Neural cell (in vitro differentiated cells): ENCODE data around the gene SLC6A9. TPM values are rescaled to one million over a fixed set of nuclear protein-coding genes. Genes with fewer than 3 reads are reported as not detected.

ENCODE experiments used
- H2AFZ ChIP-seq: fragments of 200-600, 300-800 bp; sonication (generic), shearing (Covaris generic); 2 replicates; pipeline ENCODE4 v1.6.0; 2014; ENCODE audit warnings: low read depth, mild to moderate bottlenecking, antibody characterized with exemption, low read length, moderate library complexity
- H3F3A ChIP-seq: fragments of 200-600 bp; shearing (Covaris generic); 2 replicates; pipeline ENCODE4 v1.6.1; 2016; ENCODE audit warnings: mild to moderate bottlenecking, moderate library complexity, mixed read lengths, antibody characterized with exemption, low read length; ENCODE audit not compliant: insufficient read depth, poor library complexity, severe bottlenecking
- H3K27ac ChIP-seq: fragments of 200-600, 300-800 bp; sonication (generic), shearing (Covaris generic); 2 replicates; pipeline ENCODE4 v1.5.1; 2014; ENCODE audit warnings: mild to moderate bottlenecking, low read length, moderate library complexity
- H3K27me3 ChIP-seq: fragments of 300-800, 200-600 bp; sonication (generic), shearing (Covaris generic); 2 replicates; pipeline ENCODE4 v1.6.0; 2014; ENCODE audit warnings: mild to moderate bottlenecking, low read depth, low read length, moderate library complexity; ENCODE audit not compliant: insufficient read depth
- H3K36me3 ChIP-seq: fragments of 300-800, 200-600 bp; sonication (generic), shearing (Covaris generic); 2 replicates; pipeline ENCODE4 v1.5.1; 2014; ENCODE audit warnings: mild to moderate bottlenecking, antibody characterized with exemption, low read length, moderate library complexity; ENCODE audit not compliant: insufficient read depth
- H3K4me2 ChIP-seq: fragments of 300-800, 200-600 bp; sonication (generic), shearing (Covaris generic); 2 replicates; pipeline ENCODE4 v1.6.0; 2014; ENCODE audit warnings: mild to moderate bottlenecking, low read length
- H3K4me3 ChIP-seq: fragments of 300-800, 200-600 bp; sonication (generic), shearing (Covaris generic); 2 replicates; pipeline ENCODE4 v1.5.1; 2014; ENCODE audit warnings: mild to moderate bottlenecking, low read length, moderate library complexity
- H3K79me2 ChIP-seq: fragments of 200-600 bp; shearing (Covaris generic); replicated peaks from 2 replicates; pipeline ENCODE4 v1.6.0; 2014; ENCODE audit warnings: mild to moderate bottlenecking, low read length, moderate library complexity; ENCODE audit not compliant: insufficient read depth
- H3K9ac ChIP-seq: fragments of 300-800, 200-600 bp; sonication (generic), shearing (Covaris generic); 2 replicates; pipeline ENCODE4 v1.6.1; 2016; ENCODE audit warnings: mild to moderate bottlenecking, low read length, mixed read lengths
- H3K9me2 ChIP-seq: fragments of 200-600 bp; shearing (Covaris generic); 2 replicates; pipeline ENCODE4 v1.6.1; 2016; ENCODE audit warnings: mild to moderate bottlenecking, low read length, mixed read lengths; ENCODE audit not compliant: insufficient read depth
- H3K9me3 ChIP-seq: fragments of 200-600, 300-800 bp; sonication (generic), shearing (Covaris generic); 2 replicates; pipeline ENCODE4 v1.6.1; 2016; ENCODE audit warnings: mild to moderate bottlenecking, mixed run types, low read length, moderate library complexity, mixed read lengths
- H4K20me1 ChIP-seq: fragments of 200-600 bp; shearing (Covaris generic); 2 replicates; pipeline ENCODE4 v1.6.1; 2016; ENCODE audit warnings: mild to moderate bottlenecking, mixed run types; ENCODE audit not compliant: insufficient read depth
- CTCF ChIP-seq: fragments of 450-650 bp; IDR thresholded peaks from 2 replicates; pipeline ENCODE4 v1.5.1; 2014; ENCODE audit warnings: antibody characterized with exemption, mild to moderate bottlenecking, moderate library complexity; ENCODE audit not compliant: poor library complexity, severe bottlenecking
- EP300 ChIP-seq: fragments of 450-650 bp; conservative IDR thresholded peaks from 2 replicates; pipeline ENCODE4 v1.6.1; 2014; ENCODE audit warnings: antibody characterized with exemption, mild to moderate bottlenecking, moderate library complexity; ENCODE audit not compliant: poor library complexity, severe bottlenecking
- EZH2 ChIP-seq: fragments of 200-600, 300-800 bp; shearing (Covaris generic), sonication (generic); IDR thresholded peaks from 2 replicates; pipeline ENCODE4 v1.6.1; 2014; ENCODE audit warnings: antibody characterized with exemption, low read length, borderline replicate concordance, mild to moderate bottlenecking; ENCODE audit not compliant: insufficient read depth, poor library complexity, severe bottlenecking
- MXI1 ChIP-seq: fragments of 450-650 bp; conservative IDR thresholded peaks from 2 replicates; pipeline ENCODE4 v1.6.1; 2014; ENCODE audit warnings: antibody characterized with exemption, mild to moderate bottlenecking; ENCODE audit not compliant: poor library complexity, severe bottlenecking
- POLR2AphosphoS5 ChIP-seq: IDR thresholded peaks from 2 replicates; pipeline ENCODE4 v1.6.1; 2012
- RAD21 ChIP-seq: fragments of 450-650 bp; conservative IDR thresholded peaks from 2 replicates; pipeline ENCODE4 v1.6.1; 2014; ENCODE audit warnings: antibody characterized with exemption, mild to moderate bottlenecking, moderate library complexity
- REST ChIP-seq: IDR thresholded peaks from 2 replicates; pipeline ENCODE4 v1.6.1; 2012; ENCODE audit warnings: borderline replicate concordance
- SMC3 ChIP-seq: fragments of 450-650 bp; conservative IDR thresholded peaks from 2 replicates; pipeline ENCODE4 v1.6.1; 2014; ENCODE audit warnings: antibody characterized with exemption, mild to moderate bottlenecking, moderate library complexity; ENCODE audit not compliant: poor library complexity
- TAF1 ChIP-seq: IDR thresholded peaks from 2 replicates; pipeline ENCODE4 v1.6.1; 2012; ENCODE audit warnings: low read depth
- polyA plus RNA-seq: library from polyadenylated mRNA; depleted of rRNA; stranded (reverse); fragments of >200 nt; gene quantifications from 2 replicates; pipeline ENCODE4 v1.2.3, GENCODE V29; 2014

Gene SLC6A9
- polyA plus RNA-seq, 1 donor from 2014 or later, result 1.3 TPM

- Histone ChIP-seq H3F3A (no peaks in the 10 kb centered on the region), H3K9me3 (no peaks in the 10 kb centered on the region), H4K20me1 (no peaks in the 10 kb centered on the region), H3K9me2 (no peaks in the 10 kb centered on the region), H2AFZ (no peak overlapping the region), H3K36me3 (no peaks in the 10 kb centered on the region), H3K4me2 (no peak overlapping the region), H3K27ac (no peak overlapping the region), H3K79me2 (no peaks in the 10 kb centered on the region), H3K9ac (no peak overlapping the region), H3K27me3 (no peaks in the 10 kb centered on the region), H3K4me3 (no peak overlapping the region)
- no peak for TF ChIP-seq EP300
- TF ChIP-seq EZH2, result no peak
- no peak for TF ChIP-seq MXI1
- no peak for TF ChIP-seq SMC3
- no peak for TF ChIP-seq POLR2AphosphoS5
- TF ChIP-seq CTCF, result no peak
- no peak for TF ChIP-seq REST
- TF ChIP-seq RAD21, result no peak
- no peak for TF ChIP-seq TAF1
Measured at GRCh38 chr1:44002606-44003157, 28.6 kb downstream of the SLC6A9 start.

GRCh38 chr1:44002165-44002564, 29.1 kb downstream of the SLC6A9 start:
- Histone ChIP-seq H3K27ac (no peak overlapping the region), H3K9me3 (no peaks in the 10 kb centered on the region), H4K20me1 (no peaks in the 10 kb centered on the region), H3K9me2 (no peaks in the 10 kb centered on the region), H3K36me3 (no peaks in the 10 kb centered on the region), H3K4me3 (no peak overlapping the region), H3K4me2 (no peak overlapping the region), H3F3A (no peaks in the 10 kb centered on the region), H2AFZ (no peak overlapping the region), H3K27me3 (no peaks in the 10 kb centered on the region), H3K79me2 (no peaks in the 10 kb centered on the region), H3K9ac (no peak overlapping the region)
- TF ChIP-seq EP300 (no peak), CTCF (no peak), REST (no peak), MXI1 (no peak), EZH2 (no peak), POLR2AphosphoS5 (no peak), SMC3 (no peak), RAD21 (no peak), TAF1 (no peak)
